Activated naive CD4-positive, alpha-beta T cell treated with anti-CD3 and anti-CD28 coated beads for 36 hours (primary cell): ENCODE data around the gene PTPRN2. TPM values are rescaled to one million over a fixed set of nuclear protein-coding genes. Genes with fewer than 3 reads are reported as not detected.
"Not testable (repeated sequence)": the region's sequence is repeated elsewhere in the genome, so short reads cannot be mapped to it uniquely, and the experiment has no call there.

ENCODE experiments used
- CTCF ChIA-PET: fragments of 350-600 bp; sonication (Branson Sonifier 250); formaldehyde crosslinking; loops from one replicate; lab custom pipeline; 2021; ENCODE audit warnings: antibody characterized with exemption; lab: Charles Lee
- DNase-seq: peaks from one replicate; pipeline ENCODE4 v3.0.0-alpha.2; 2020
- H3K27ac Mint-ChIP-seq: one replicate; pipeline ENCODE4 v1.8.0; 2021; ENCODE audit warnings: mild to moderate bottlenecking, mixed read lengths
- H3K27me3 Mint-ChIP-seq: one replicate; pipeline ENCODE4 v1.8.0; 2021; ENCODE audit warnings: low read depth, mixed read lengths
- H3K36me3 Mint-ChIP-seq: one replicate; pipeline ENCODE4 v1.8.0; 2021; ENCODE audit warnings: low read depth, mixed read lengths
- H3K4me1 Mint-ChIP-seq: one replicate; pipeline ENCODE4 v1.8.0; 2021; ENCODE audit warnings: low read depth, mixed read lengths
- H3K4me3 Mint-ChIP-seq: one replicate; pipeline ENCODE4 v1.8.0; 2021; ENCODE audit warnings: mild to moderate bottlenecking, moderate library complexity, mixed read lengths
- H3K9me3 Mint-ChIP-seq: one replicate; pipeline ENCODE4 v1.8.0; 2021; ENCODE audit warnings: mixed read lengths
- intact Hi-C: fragments of 100-400 bp; cut with micrococcal nuclease; formaldehyde crosslinking; loops from one replicate; pipeline ENCODE4 v1.15.1; 2023
- total RNA-seq, 2 experiments: library from RNA; stranded (reverse); gene quantifications; one replicate each; pipeline ENCODE4 v1.2.3, GENCODE V29; 2021

PTPRN2 gene
- total RNA-seq, 2 experiments from 2014 or later = 0.54 to 0.62 TPM

DNA sequence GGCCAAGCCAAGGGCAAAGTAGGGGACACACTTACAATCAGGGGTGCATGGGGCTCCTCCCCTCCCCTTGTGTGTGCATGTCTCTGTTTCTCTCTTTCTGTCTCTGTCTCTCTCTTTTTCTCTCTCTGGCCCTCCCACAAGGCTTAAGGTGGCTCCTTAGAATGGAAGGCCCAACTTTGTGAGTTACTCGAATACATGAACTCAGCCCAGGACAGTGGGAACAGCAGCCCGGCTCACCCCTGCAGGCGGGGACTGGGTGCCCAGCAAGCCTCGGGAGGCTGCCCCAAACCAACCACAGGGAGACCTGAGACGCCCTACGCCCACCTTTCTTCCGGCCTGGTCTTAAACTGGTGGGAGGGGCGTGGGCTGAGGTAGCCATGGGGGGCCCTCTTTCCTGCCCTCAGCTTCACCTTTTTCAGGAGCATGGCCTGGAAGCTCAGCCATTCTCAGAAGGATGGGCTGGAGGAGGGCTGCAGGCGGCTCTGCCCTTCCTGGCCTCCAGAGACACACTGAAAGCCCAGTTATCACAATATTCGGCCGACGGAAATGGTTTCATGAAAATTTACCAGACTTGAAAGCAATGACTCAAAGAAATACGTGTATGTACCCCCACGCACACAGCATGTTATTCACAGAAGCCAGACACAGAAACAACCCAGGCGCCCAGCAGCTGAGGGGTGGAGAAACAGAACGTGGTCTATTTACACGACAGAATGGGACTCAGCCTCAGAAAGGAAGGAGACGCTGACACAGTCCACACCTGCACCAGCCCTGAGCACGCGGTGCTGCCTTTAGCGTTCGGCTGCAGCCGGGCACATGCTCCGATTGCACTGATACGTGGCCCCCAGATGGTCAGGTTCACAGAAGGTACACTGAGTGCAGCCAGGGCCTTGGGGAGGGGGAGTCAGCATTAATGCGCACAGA is 229.5 kb downstream of the PTPRN2 start:
- no peak overlapping the region for H3K27ac Mint-ChIP-seq
- H3K4me1 Mint-ChIP-seq = no peaks in the 10 kb centered on the region
- H3K4me3 Mint-ChIP-seq = no peak overlapping the region
- CTCF ChIA-PET = no interaction called here
- intact Hi-C loops = no loop called here
- no peak for DNase-seq
- H3K27me3 Mint-ChIP-seq = peaks cover 2% of the 10 kb centered on the region
- peaks cover 2% of the 10 kb centered on the region for H3K36me3 Mint-ChIP-seq
- peaks cover 13% of the 10 kb centered on the region for H3K9me3 Mint-ChIP-seq

GRCh38 chr7:158357106-158357897 is 230.3 kb downstream of the PTPRN2 start:
- CTCF ChIA-PET = no interaction called here
- Mint-ChIP-seq H3K9me3 (peaks cover 13% of the 10 kb centered on the region), H3K36me3 (peaks cover 2% of the 10 kb centered on the region), H3K4me1 (no peaks in the 10 kb centered on the region), H3K27me3 (peaks cover 2% of the 10 kb centered on the region), H3K27ac (no peak overlapping the region), H3K4me3 (no peak overlapping the region)
- DNase-seq = no peak
- intact Hi-C loops = no loop called here

- CTCF ChIA-PET = no interaction called here
- intact Hi-C loops = no loop called here
- peaks cover 13% of the 10 kb centered on the region for H3K9me3 Mint-ChIP-seq
- DNase-seq = no peak
- peaks cover 2% of the 10 kb centered on the region for H3K27me3 Mint-ChIP-seq
- no peak overlapping the region for H3K27ac Mint-ChIP-seq
- no peaks in the 10 kb centered on the region for H3K4me1 Mint-ChIP-seq
- H3K36me3 Mint-ChIP-seq = peaks cover 2% of the 10 kb centered on the region
- H3K4me3 Mint-ChIP-seq = no peak overlapping the region
These were observed 231.2 kb downstream of the PTPRN2 start for GRCh38 chr7:158356454-158356853.

DNA sequence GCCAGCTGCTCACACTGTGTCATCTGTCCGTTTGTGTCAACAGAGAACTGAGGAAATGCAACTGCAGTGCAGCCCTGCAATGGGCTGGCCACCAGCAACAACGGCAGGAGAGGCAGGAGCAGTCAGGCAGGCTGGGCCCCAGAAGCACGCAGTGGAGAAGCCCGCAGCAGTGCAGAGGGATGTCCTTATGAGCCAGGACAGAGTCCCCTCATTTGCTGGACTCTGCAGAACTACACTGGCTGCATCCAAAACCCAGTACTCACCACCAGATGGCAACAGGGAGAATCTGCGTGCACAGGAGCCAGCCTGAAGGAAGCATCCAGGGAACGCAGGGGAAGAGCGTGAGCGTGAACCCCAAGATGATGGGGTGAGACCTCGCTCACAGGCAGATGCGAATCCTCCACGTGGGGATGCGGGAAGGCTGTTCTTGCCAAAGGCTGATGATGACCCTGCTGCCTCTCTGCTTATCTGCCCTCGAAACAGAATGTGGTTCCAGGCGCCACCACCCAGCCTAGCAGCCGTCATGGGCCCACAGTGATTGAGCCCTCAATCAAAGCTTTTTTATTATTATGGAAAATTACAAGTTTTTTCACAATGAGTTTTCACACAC is 232.1 kb downstream of the PTPRN2 start:
- peaks cover 2% of the 10 kb centered on the region for H3K36me3 Mint-ChIP-seq
- CTCF ChIA-PET = interaction anchor here (0.6 kb wide), 1 partner anchor 88 kb away, joined by 7 read pairs; no protein-coding TSS in a partner anchor
- intact Hi-C loops = no loop called here

DNA sequence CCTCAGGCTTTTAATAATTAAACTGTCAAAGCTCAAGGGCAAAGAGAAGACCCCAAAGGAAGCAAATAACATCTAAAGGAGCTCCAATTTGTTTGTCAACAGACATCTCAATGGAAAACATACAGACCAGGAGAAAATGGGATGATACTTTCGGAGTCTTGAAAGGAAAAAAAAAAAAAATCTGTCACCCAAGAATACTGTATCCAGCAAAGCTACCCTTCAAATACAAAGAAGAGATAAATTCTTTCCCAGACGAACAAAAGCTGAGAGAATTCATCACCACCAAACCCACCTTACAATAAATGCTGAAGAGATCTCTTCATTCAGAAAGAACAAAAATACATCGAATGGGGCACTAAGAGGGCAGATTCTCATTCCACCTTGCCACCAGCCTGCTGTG is 232.8 kb downstream of the PTPRN2 start:
- H3K27ac Mint-ChIP-seq = no peak overlapping the region
- H3K27me3 Mint-ChIP-seq = peaks cover 2% of the 10 kb centered on the region
- no peaks in the 10 kb centered on the region for H3K4me1 Mint-ChIP-seq
- CTCF ChIA-PET = interaction anchor here (0.6 kb wide), 1 partner anchor 88 kb away, joined by 7 read pairs; no protein-coding TSS in a partner anchor
- H3K4me3 Mint-ChIP-seq = no peak overlapping the region
- no peak for DNase-seq
- intact Hi-C loops = no loop called here
- peaks cover 2% of the 10 kb centered on the region for H3K36me3 Mint-ChIP-seq
- peaks cover 13% of the 10 kb centered on the region for H3K9me3 Mint-ChIP-seq

More for the DNA sequence above, 232.1 kb downstream of the PTPRN2 start:
- Mint-ChIP-seq H3K27me3 (peaks cover 2% of the 10 kb centered on the region), H3K4me3 (no peak overlapping the region), H3K9me3 (peaks cover 13% of the 10 kb centered on the region), H3K4me1 (no peaks in the 10 kb centered on the region), H3K27ac (no peak overlapping the region)
- DNase-seq = no peak

DNA sequence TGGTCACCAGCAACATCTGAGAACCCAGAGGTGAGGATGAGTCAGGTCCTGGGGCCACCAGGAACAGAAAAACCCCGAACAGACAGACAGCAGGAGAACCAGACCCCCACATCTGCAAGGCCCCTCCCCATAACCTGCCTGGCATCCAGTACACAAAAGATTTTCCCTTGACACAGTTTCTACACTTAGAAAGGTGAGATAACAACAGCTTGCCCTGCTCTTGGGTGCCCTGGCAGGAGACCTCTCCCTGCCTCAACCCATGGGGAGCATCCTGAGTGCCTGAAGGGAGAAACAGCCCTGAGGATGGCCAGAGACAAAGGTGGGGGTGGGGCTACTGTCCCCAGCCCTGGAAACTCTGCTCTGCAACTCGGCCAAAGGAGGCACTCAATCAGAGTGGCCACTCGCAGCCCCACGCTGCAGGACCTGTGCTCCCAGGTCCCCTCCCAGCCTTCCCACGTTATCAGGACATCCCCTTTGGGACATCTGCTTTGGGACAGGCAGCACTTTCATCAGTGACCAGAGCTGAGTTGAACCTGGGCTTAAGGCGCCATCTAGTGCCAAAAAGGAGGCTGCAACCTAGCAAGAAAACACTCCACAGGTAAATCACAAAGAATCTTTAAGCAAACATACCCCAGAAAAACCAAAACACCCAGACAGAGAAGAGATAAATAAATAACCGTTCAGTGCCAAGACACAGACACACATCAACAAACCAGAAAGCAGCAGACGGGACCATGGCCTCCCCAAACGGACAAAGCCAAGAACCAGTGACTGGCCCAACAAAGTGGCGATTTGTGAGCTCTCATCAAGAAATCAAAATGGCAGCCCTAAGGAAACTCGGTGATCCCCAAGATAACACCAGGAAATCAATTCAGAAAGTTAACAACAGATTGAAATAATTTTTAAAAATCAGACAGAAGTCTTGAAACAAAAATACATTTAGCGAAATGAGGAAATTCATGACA is 233.7 kb downstream of the PTPRN2 start:
- H3K27me3 Mint-ChIP-seq = peaks cover 2% of the 10 kb centered on the region
- H3K36me3 Mint-ChIP-seq = peaks cover 2% of the 10 kb centered on the region
- peak; percentile 34 for DNase-seq
- no peak overlapping the region for H3K27ac Mint-ChIP-seq
- no peak overlapping the region for H3K4me3 Mint-ChIP-seq
- CTCF ChIA-PET = interaction anchor here (0.8 kb wide), 1 partner anchor 56 kb away, joined by 3 read pairs; no protein-coding TSS in a partner anchor
- intact Hi-C loops = no loop called here
- H3K9me3 Mint-ChIP-seq = peaks cover 13% of the 10 kb centered on the region
- H3K4me1 Mint-ChIP-seq = no peaks in the 10 kb centered on the region

DNA sequence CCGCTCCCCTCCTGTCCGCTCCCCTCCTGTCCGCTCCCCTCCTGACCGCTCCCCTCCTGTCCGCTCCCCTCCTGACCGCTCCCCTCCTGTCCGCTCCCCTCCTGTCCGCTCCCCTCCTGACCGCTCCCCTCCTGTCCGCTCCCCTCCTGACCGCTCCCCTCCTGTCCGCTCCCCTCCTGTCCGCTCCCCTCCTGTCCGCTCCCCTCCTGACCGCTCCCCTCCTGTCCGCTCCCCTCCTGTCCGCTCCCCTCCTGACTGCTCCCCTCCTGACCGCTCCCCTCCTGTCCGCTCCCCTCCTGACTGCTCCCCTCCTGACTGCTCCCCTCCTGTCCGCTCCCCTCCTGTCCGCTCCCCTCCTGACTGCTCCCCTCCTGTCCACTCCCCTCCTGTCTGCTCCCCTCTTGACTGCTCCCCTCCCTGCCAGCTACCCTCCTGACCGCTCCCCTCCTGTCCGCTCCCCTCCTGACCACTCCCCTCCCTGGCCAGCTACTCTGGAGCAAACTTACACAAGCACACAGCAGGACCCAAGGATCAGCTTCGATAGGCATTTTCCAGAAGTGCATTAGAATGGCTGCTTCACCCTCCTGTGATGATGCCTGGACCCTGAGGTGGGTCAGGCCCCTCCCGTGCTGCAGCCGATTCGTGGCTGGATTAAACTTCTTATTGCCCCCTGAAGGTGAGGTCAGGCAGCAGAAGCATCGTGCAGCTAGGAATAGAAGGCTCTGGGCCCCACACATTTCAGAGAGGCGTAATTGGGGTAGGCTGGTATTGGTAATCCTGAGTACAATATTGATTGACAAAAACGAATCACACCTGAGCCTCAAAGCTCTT is 235.5 kb downstream of the PTPRN2 start:
- H3K4me1 Mint-ChIP-seq, H3K27ac Mint-ChIP-seq, DNase-seq, CTCF ChIA-PET, intact Hi-C loops, H3K4me3 Mint-ChIP-seq, H3K36me3 Mint-ChIP-seq, H3K27me3 Mint-ChIP-seq: not testable (repeated sequence)
- peaks cover 13% of the 10 kb centered on the region for H3K9me3 Mint-ChIP-seq

DNA sequence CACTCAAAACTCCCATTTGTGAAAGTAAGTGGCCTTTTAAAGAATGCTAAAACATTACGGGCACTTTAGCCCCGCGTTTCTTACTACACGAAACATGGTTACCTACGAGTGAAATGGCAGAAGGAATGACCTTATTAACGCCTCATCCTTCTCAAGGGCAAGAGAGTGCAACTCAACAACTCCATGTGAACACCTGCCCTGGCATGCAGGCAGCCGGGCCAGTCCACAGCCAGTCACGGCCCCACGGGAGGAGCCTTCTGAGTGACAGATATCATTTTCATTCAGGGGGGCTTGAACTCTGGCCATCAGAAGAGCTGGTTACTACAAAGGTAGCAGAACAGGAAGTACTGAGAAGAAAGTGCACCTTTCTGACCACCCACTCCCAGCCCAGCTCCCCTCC is 236.1 kb downstream of the PTPRN2 start:
- intact Hi-C loops = no loop called here

DNA sequence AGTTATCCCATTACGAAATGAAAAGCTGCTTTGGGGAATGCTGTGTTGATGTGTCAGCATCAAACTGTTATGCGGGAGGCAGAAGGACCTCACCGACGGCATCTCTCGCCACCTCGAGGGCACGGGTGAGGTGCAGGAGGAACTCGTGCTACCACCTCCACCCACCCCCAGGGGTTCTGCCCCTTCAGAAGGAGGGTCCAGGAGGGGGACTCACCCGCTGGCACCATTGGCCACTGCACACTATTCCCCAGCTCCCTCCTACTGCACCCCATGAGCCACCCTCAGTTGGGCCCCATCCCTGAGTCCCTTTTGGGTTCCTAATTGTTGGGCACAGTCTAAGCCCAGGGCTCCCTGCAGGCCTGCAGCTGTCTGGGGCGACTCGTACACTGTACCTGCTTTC is 236.6 kb downstream of the PTPRN2 start:
- Mint-ChIP-seq H3K4me1 (no peaks in the 10 kb centered on the region), H3K27ac (no peak overlapping the region), H3K9me3 (peaks cover 13% of the 10 kb centered on the region), H3K4me3 (no peak overlapping the region), H3K36me3 (peaks cover 2% of the 10 kb centered on the region), H3K27me3 (no peaks in the 10 kb centered on the region)
- intact Hi-C loops = no loop called here
- DNase-seq = no peak
- CTCF ChIA-PET = no interaction called here

More for the DNA sequence above, 236.1 kb downstream of the PTPRN2 start:
- CTCF ChIA-PET = no interaction called here
- no peaks in the 10 kb centered on the region for H3K4me1 Mint-ChIP-seq
- H3K4me3 Mint-ChIP-seq = no peak overlapping the region
- DNase-seq = no peak
- H3K9me3 Mint-ChIP-seq = peaks cover 13% of the 10 kb centered on the region
- H3K36me3 Mint-ChIP-seq = peaks cover 2% of the 10 kb centered on the region
- H3K27me3 Mint-ChIP-seq = peaks cover 2% of the 10 kb centered on the region
- no peak overlapping the region for H3K27ac Mint-ChIP-seq

DNA sequence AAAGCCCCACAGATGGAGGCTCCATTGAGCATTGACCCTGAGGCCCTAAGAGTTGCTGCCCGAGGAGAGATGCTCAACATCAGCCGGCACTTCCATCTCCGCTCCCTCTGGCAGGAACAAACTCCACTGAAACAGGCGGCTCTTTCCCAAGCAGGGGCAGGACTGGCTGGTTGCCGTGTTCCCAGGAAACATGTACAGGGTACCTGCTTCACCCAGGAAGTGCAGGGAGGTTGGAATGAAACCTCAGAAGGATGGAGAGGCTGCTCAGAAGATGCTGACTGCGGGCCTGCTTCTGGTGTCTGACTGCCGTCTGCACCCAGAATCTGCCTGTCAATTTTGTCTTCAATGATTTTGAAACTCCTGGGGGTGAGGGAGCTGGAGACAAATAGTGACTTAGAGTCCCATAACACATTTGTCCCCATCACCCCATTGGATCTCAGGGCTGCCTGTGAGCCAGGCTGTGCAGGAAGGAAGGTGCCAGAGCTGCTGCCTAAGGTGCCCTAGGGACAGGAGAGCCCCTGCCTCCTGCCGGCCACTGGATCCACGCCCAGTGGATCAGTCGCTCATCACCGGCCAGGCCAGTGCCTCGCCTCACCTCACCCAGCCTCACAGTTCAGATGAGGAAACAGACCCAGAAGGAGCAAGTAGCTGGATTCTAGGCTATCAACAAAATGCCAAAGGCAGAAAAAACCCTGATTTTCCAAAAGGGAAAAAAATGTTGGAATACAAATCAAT is 237.3 kb downstream of the PTPRN2 start:
- no peak overlapping the region for H3K27ac Mint-ChIP-seq
- no peaks in the 10 kb centered on the region for H3K4me1 Mint-ChIP-seq
- no peak overlapping the region for H3K4me3 Mint-ChIP-seq
- no peak for DNase-seq
- peaks cover 13% of the 10 kb centered on the region for H3K9me3 Mint-ChIP-seq
- intact Hi-C loops = no loop called here
- CTCF ChIA-PET = no interaction called here
- no peaks in the 10 kb centered on the region for H3K27me3 Mint-ChIP-seq
- peaks cover 2% of the 10 kb centered on the region for H3K36me3 Mint-ChIP-seq
